GM12801 (cell line): ENCODE data around the gene POU2F3.

ENCODE experiments used
- TF ChIP-seq, protein P1 (sequence below): IDR thresholded peaks from one replicate; pipeline ENCODE4 v1.5.1; 2011; ENCODE audit warnings: control low read depth; ENCODE audit not compliant: insufficient read length; ENCODE audit errors: extremely low read depth

Gene POU2F3

DNA sequence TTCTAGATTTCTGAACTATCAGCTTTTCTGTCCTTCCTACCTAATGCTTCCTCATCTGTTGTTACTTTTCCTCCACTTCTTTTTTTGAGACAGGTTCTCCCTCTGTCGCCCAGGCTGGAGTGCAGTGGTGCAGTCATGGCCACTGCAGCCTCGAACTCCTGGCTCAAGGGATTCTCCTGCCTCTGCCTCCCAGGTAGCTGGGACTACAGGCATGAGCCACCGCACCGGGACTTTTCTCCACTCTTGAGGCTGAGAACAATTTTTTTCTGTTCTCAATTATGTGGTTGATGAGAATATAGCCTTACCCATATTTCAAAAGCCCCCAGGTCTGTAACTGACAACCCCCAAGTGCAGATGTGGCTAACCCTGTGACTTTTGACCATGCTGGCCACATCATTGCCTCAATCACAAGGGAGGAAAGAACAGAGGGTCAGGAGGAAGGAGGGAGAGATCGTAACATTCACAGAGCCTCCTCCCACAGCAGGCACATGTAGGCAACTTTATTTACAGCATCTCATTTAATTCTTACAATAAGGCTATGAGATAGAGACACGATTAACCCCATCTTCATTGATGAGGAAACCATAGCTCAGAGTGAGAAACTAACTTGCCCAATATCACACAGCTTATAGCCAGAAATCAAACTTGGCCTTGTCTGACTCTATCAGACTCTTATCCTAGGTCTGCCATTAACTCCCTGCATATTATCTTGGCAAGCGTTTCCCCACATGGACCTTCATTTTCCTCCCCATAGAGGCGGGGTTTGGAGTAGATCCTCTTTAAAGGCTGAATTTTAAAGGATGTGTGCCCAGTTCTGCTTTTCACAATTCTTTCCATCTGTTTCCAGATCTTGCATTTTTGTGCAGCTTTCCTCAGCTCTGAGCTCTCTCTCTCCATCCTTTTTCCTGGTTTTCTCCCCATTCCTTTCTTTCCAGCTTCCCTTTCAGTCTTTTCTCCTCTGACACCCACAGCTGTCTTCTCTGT, 9.6 kb downstream of the POU2F3 start:
- TF ChIP-seq, protein P1, sequence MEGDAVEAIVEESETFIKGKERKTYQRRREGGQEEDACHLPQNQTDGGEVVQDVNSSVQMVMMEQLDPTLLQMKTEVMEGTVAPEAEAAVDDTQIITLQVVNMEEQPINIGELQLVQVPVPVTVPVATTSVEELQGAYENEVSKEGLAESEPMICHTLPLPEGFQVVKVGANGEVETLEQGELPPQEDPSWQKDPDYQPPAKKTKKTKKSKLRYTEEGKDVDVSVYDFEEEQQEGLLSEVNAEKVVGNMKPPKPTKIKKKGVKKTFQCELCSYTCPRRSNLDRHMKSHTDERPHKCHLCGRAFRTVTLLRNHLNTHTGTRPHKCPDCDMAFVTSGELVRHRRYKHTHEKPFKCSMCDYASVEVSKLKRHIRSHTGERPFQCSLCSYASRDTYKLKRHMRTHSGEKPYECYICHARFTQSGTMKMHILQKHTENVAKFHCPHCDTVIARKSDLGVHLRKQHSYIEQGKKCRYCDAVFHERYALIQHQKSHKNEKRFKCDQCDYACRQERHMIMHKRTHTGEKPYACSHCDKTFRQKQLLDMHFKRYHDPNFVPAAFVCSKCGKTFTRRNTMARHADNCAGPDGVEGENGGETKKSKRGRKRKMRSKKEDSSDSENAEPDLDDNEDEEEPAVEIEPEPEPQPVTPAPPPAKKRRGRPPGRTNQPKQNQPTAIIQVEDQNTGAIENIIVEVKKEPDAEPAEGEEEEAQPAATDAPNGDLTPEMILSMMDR = no peak

DNA sequence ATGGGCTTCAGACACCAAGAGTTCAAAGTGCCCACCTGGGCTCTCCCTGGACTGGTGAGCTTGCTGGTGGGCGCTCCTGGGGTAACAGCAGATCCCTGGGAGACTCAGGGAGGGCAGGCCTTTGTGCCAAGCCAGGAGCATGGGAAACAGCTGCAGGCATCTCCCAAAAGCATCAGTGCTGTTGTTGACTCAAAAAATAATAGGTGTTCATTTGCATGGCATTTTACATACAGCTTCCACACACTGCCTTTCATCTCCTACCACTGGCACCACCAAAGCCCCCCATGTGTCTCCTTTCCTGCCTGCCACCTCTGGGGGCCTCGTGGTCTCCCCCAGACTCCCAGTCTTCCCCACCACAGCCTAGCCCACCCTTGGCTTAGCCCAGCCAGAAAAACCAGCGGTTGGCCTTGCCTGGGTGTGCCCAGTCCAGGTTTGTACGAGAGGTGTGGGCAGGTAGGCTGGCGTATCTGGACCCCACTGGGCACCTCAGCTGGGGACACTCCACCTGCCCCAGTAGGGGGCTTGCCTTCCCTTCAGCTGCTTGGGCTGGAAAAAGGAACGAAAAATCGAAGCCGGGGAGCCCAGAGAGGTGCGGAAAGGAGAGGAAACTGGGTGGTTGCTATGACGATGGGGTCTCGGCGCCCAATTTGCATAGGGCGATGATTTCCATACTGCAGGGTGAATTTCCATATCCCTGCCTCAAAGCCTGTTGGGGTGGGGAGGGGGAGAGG, 15.0 kb downstream of the POU2F3 start:
- TF ChIP-seq, protein P1 = no peak

DNA sequence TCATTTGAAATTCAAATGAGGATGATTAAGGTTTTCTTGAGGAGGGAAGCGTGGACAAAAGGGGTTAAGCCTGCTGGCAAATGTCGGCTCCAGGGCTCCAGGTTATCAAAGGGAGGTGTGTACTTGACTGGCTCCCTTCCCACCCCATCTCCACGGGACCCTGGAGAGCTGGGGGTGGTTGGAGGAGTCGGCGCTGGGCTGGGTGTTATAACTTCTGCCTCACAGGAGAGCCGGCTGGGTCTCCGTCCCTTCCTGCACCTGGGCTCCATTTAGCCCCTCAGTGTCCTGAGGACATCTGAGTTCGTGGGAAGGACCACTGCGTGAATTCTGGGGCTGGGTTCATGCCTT, 15.6 kb downstream of the POU2F3 start:
- TF ChIP-seq, protein P1 = no peak

DNA sequence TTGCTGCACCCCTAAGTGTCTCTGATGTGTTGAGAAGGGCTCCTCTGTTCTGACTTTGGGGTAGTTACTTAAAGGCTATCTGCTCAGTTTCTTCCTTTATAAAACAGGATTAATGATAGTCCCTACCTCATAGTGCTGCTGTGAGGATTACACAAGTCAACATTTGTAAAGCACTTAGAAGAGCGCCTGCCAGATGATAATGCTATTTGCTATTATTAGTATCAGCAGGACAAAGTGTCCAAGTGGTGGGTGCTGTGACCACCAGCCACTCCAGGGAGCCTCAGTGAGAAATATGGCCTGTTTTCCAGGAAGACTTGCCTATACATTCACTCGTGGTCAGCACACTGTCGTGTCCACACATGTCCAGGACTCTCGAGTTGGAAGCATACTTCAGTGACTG, 16.2 kb downstream of the POU2F3 start:
- TF ChIP-seq, protein P1 = no peak

DNA sequence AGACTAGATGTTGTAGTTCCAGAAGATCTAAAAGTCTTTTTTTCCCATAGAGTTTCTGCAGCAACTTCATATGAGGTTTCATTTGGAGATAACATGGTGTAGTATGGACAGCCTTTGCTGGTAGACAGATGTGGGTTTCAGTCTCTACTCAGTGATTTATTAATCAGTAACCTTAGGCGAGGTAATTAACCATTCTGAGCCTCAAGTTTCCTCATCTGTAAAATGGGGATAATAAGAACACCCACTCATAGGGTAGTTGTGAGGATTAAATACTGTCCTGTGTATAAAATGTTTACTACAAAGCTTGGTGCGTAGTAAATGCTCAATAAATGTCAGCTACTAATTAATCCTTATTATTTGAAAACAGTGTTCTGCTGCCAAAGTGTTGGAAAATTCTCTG, 16.8 kb downstream of the POU2F3 start:
- TF ChIP-seq, protein P1 = no peak

DNA sequence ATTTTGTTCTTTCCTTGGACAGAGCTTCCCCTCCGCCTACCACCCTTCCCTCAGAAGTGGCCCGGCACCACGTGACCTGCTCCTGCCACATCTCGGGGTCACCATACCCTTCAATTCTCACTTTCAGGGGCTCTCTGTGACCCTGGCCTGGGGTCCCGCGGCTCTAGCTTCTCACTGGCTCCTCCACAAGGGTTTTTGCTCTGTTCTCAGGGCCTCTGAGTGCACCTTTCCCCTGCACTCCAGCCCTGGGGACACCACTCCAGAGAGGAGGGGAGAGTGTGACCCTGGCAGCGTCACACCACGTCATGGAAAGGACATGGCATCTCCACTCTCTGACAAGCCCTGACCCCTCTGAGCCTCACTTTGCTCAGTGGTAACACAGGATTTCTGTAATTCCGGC, 17.4 kb downstream of the POU2F3 start:
- TF ChIP-seq, protein P1 = no peak

DNA sequence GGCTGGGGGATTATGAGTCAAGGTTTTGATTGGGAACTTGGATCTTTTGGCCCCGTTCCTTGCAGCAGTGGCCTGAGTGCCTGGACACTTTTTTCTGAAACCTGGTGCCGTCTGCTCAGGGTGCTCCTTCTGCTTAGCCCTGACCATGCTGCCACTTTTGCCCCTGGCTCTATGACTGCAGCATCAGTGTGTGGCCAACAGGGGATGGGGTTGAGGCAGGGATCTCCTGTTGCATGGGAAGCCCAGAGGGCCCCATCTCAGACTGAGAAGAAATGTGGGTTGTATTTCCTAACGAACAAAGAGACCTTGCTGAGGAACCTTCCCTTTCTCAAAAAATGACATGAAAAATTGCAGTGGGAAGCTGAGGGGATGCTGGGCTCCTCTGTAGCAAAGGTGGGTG, 18.7 kb downstream of the POU2F3 start:
- TF ChIP-seq, protein P1 = no peak
